Adrenal gland (tissue), 12 donors: ENCODE data around the gene PRM1. TPM values are rescaled to one million over a fixed set of nuclear protein-coding genes. Genes with fewer than 3 reads are reported as not detected.

Experiments
- DNase-seq, 7 donors: peaks; one replicate each; pipeline ENCODE4 v3.0.0-alpha.2; 2019 to 2020
- H3K27ac ChIP-seq, 5 donors: fragments of 200-600 bp; sonication (generic) in 4 of 5; 1 replicate in 3 of 5; 2 replicates in 2 of 5; pipeline versions ENCODE4 v1.5.1 to v1.8.0; 2016 to 2020; ENCODE audit warnings: mild to moderate bottlenecking in 1 of 5
- H3K27me3 ChIP-seq: fragments of 200-600 bp; 2 replicates; pipeline ENCODE4 v1.8.0; 2021
- H3K36me3 ChIP-seq, 2 donors: fragments of 200-600 bp; replicated peaks in 1 of 2; 1 replicate in 1 of 2; 2 replicates in 1 of 2; pipeline versions ENCODE4 v1.5.1 to v1.8.0; 2018 to 2022
- H3K4me1 ChIP-seq, 2 donors: fragments of 200-600 bp; replicated peaks in 1 of 2; 1 replicate in 1 of 2; 2 replicates in 1 of 2; pipeline versions ENCODE4 v1.5.1 to v1.8.0; 2018 to 2021
- H3K4me3 ChIP-seq, 4 donors: fragments of 200-600 bp; sonication (generic) in 3 of 4; one replicate each; pipeline ENCODE4 v1.5.1; 2016 to 2018
- H3K9me3 ChIP-seq, 3 donors: fragments of 200-600 bp; sonication (generic) in 1 of 3; replicated peaks in 1 of 3; 1 replicate in 2 of 3; 2 replicates in 1 of 3; pipeline versions ENCODE4 v1.5.1 to v1.8.0; 2016 to 2021
- POLR2A ChIP-seq, 2 donors: fragments of 450-650 bp; IDR thresholded peaks; one replicate each; pipeline ENCODE4 v1.6.1; 2017; ENCODE audit warnings: antibody characterized with exemption in 2 of 2, mild to moderate bottlenecking in 2 of 2, moderate library complexity in 1 of 2
- WGBS, 4 donors: extraction: QIAGEN DNeasy Blood & Tissue Kit in 2 of 4; methylation state at CpG; one replicate each; pipeline versions ENCODE4 v1.1.5 to v1.1.7; 2013 to 2017; 5-methylcytosine and 5-hydroxymethylcytosine counted together
- intact Hi-C, 2 donors: fragments of 100-400 bp; cut with DNase I; formaldehyde crosslinking; loops; one replicate each; pipeline versions ENCODE4 v1.14.1 to v1.15.0; 2022 to 2023
- polyA plus RNA-seq, 3 donors: library from polyadenylated mRNA; stranded (reverse); fragments of 200-250 nt in 2 of 3; fragments of 350-450 nt in 1 of 3; fragmentation: Illumina TruSeq in 1 of 3; extraction: RNeasy Lipid Tissue Mini Kit (QIAGEN cat#74804) in 1 of 3; gene quantifications; one replicate each; pipeline ENCODE4 v1.2.3, GENCODE V29; 2013 to 2014
- total RNA-seq, 9 donors: library from RNA; depleted of rRNA in 4 of 9; stranded (reverse); fragments of >200 nt in 4 of 9; fragments of 120-200 nt in 1 of 9; fragmentation: NEBNext Ultra II Directional in 1 of 9; extraction: Animal tissue kit (Norgen Biotek cat#: 25700) in 1 of 9; gene quantifications; one replicate each; pipeline versions ENCODE4 v1.1.0 to v1.2.4, GENCODE V29; 2013 to 2023
- TF ChIP-seq, protein P1 (sequence below), 6 experiments: fragments of 450-650 bp in 4 of 6; fragments of 200-600 bp in 2 of 6; sonication (generic) in 1 of 6; IDR thresholded peaks; 1 replicate in 5 of 6; 2 replicates in 1 of 6; pipeline versions ENCODE4 v1.5.1 to v1.8.0; 2016 to 2021; ENCODE audit warnings: antibody characterized with exemption in 6 of 6, mild to moderate bottlenecking in 2 of 6, moderate library complexity in 1 of 6
- donor health status: healthy with polysubstance abuse.
- donor health status: Bipolar disorder and iron deficiency.
- donor health status: DM: yes; HTN: yes; CAD: no.
- donor health status: DM: no; HTN: no; CAD: no.
- donor health status: DM: no; HTN: no; CAD: no.
- donor health status: DM: yes; HTN: yes; CAD: no.

PRM1 gene
- total and polyA plus RNA-seq, 12 donors: not detected

DNA sequence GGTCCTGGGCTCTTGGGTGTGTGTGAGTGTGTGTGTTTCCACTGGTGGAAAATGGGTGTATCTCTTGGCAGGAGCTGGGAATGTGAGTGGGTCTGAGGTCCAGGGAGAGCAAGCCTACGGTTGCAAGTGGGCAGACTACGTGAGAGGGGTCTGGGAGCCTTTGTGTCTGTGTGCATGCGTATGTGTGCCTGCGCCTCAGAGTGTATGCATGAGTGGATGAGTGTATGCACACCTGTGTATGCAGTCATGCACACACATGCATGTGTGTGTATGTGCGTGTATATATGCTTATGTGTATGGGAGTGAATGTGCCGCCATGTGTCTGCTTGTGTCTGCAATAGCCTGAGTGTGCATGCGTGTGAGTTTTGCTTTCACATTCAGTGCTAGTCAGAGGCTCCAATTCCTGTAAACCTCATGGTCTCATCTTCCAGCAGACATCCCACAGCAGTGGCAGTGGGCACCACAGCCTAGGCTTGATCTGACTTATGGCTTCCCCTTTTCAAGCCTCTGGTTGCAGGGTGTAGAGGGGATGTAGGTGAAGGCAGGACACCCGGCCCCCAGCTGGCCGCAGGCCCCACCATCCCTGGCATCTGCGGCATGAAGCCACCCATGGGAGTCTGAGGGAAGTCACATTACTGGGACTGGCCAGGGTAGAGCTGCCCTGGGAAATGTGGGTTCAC is 44.4 kb upstream of the PRM1 start:
- Histone ChIP-seq H3K4me3 (no peak overlapping the region), H3K27ac (no peak overlapping the region), H3K9me3 (no peaks in the 10 kb centered on the region), H3K4me1 (peaks cover 4 to 20% of the 10 kb centered on the region in 2 donors), H3K36me3 (no peaks in the 10 kb centered on the region), H3K27me3 (no peaks in the 10 kb centered on the region)
- intact Hi-C loops: no loop called here
- DNase-seq: no peak
- TF ChIP-seq, protein P1, sequence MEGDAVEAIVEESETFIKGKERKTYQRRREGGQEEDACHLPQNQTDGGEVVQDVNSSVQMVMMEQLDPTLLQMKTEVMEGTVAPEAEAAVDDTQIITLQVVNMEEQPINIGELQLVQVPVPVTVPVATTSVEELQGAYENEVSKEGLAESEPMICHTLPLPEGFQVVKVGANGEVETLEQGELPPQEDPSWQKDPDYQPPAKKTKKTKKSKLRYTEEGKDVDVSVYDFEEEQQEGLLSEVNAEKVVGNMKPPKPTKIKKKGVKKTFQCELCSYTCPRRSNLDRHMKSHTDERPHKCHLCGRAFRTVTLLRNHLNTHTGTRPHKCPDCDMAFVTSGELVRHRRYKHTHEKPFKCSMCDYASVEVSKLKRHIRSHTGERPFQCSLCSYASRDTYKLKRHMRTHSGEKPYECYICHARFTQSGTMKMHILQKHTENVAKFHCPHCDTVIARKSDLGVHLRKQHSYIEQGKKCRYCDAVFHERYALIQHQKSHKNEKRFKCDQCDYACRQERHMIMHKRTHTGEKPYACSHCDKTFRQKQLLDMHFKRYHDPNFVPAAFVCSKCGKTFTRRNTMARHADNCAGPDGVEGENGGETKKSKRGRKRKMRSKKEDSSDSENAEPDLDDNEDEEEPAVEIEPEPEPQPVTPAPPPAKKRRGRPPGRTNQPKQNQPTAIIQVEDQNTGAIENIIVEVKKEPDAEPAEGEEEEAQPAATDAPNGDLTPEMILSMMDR (IDR thresholded peaks at IDR 0.05): no peak
- TF ChIP-seq POLR2A (IDR thresholded peaks at IDR 0.05): no peak
- WGBS, 4 donors: 77 to 88% (median 86%) methylated on average over 5 to 10 of the region's 10 CpGs

DNA sequence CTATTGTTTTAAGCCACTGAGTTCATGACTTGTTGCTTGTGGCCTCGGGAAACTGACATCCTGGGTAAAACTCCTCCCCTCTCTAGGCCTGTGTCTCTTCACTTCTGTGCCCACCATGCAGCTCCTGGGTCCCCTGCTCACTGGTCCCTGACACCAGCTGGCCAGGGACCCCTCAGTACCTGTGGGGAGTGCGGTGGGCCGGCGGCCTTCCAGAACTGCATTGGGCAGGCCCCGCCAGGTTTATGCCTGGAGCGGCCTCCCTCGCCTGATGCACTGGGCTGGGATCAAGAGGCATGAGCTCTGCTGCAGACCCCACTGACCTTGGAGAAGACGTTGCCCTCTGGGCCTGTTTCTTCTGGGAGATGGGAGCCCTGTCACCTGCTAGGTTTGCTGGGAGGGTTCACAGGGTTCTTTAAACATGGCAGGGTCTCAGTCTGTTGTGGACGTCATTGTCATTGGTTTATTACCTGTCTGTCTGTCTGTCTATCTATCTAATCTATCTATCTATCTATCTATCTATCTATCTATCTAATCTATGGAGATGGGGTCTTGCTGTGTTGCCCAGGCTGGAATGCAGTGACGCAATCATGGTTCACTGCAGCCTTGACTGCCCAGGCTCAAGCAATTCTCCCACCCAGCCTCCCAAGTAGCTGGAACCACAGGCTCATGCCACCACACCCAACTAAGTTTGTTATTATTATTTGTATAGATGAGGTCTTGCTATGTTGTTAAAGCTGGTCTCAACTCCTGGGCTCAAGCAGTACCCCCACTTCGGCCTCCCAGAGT is 42.6 kb upstream of the PRM1 start:
- TF ChIP-seq POLR2A (IDR thresholded peaks at IDR 0.05): no peak
- TF ChIP-seq, protein P1 (IDR thresholded peaks at IDR 0.05): no peak
- WGBS, 4 donors: 74 to 93% (median 88%) methylated on average over 6 to 11 of the region's 11 CpGs
- DNase-seq: no peak
- Histone ChIP-seq H3K27ac (no peak overlapping the region), H3K4me1 (peaks cover 1 to 13% of the 10 kb centered on the region in 2 donors), H3K4me3 (no peak overlapping the region), H3K9me3 (no peaks in the 10 kb centered on the region), H3K27me3 (no peaks in the 10 kb centered on the region), H3K36me3 (no peaks in the 10 kb centered on the region)
- intact Hi-C loops: no loop called here

DNA sequence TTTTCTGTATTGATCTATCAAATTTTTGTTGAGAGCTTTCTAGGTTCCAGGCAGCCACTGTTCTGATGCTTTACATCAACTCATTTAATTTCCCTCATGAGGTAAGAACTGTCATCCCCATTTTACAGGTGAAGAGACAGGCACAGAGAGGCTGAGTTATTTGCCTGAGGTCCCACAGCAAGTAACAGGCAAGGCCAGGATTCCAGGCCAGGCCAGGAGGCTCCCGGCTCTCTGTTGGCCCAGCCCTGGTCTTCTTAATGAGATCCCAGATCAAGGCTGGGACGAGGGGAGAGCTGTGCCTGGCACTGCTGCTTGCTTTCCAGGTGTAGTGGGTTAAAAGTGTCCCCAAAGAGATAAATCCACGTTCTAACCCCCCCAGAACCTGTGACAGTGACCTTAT is 41.7 kb upstream of the PRM1 start:
- H3K27me3 ChIP-seq: no peaks in the 10 kb centered on the region
- no peak overlapping the region for H3K4me3 ChIP-seq
- intact Hi-C loops: no loop called here
- peaks cover 0 to 4% of the 10 kb centered on the region in 2 donors for H3K4me1 ChIP-seq
- no peak for DNase-seq
- TF ChIP-seq, protein P1 (IDR thresholded peaks at IDR 0.05): no peak
- no peak for TF ChIP-seq POLR2A (IDR thresholded peaks at IDR 0.05)
- no peak overlapping the region for H3K27ac ChIP-seq
- H3K36me3 ChIP-seq: no peaks in the 10 kb centered on the region
- H3K9me3 ChIP-seq: no peaks in the 10 kb centered on the region
- 87 to 94% (median 90%) methylated on average over 3 of the region's 3 CpGs for WGBS, 4 donors

DNA sequence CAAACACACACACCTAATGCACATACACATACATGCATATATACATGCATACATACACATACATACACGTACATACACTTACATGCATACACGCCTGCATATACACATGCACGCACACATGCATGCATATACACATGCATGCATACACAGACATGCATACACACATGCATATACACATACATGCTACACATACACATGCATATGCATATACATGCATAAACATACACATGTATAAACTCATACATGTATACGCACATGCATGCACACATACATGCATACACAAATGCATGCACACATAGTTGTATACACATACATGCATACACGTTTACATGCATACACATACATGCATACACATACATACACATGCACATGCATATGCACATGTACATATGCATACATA is 40.5 kb upstream of the PRM1 start:
- Histone ChIP-seq H3K4me3 (no peak overlapping the region), H3K36me3 (no peaks in the 10 kb centered on the region), H3K27ac (no peak overlapping the region), H3K27me3 (no peaks in the 10 kb centered on the region), H3K9me3 (no peaks in the 10 kb centered on the region), H3K4me1 (peaks cover 0 to 3% of the 10 kb centered on the region in 2 donors)
- DNase-seq: no peak
- 65 to 81% (median 71%) methylated on average over 5 of the region's 5 CpGs for WGBS, 4 donors
- TF ChIP-seq, protein P1 (IDR thresholded peaks at IDR 0.05): no peak
- TF ChIP-seq POLR2A (IDR thresholded peaks at IDR 0.05): no peak
- intact Hi-C loops: no loop called here
